ENCODE results near the gene VAC14. TPM values are rescaled to one million over a fixed set of nuclear protein-coding genes. Genes with fewer than 3 reads are reported as not detected.

The VAC14 gene
- polyA plus RNA-seq, 1 donor, result 40.3 TPM

DNA sequence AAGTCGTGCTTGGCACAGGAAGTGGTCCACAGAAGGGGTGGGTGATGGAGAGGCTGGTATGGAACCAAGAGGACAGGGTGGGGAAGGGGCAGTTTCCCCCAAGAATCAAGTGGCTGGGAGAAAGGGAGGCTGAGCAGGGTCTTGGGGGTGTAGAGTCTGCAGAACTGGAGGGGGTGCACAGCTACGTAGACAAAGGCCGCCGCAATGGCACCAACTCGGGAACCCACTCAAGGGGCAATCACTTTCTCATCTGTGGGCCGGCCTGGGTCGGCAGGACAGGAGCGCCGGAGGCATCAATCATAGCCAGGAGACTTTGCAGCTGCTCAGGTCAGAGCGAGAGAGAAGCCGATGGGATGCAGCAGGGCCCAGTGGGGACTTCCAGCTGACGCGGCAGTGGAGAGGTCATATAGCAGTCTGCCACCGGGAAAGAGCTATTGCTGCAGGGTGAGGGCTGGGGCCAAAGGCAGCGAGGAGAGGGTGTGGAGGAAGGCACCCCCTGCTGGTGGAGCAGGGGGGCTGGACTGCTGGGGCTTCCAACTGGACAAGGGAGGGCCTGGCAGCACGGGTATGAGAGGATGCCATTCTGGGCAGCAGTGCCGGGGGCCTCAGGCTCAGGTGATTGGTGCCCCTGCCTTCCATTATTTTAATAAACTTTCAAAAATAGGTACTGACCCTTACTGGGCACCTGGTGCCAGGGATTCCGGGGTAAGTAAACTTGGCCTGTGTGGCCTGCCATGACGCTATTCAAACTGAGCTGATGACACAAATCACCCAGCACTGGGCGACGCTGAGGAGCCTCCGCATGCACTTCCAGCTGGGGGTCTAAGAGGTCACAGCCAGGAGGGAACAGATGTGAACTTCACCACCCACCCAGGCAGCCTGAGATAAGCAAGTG lies 62.6 kb downstream of the VAC14 start:
- peaks cover 12% of the 10 kb centered on the region for H3K4me1 ChIP-seq (ENCODE audit: control insufficient read depth, insufficient read depth, low read length)
- H3K4me3 ChIP-seq (ENCODE audit: low read length), result no peak overlapping the region
- no peak for DNase-seq
- peak overlapping the region; percentile 59 for H3K27ac ChIP-seq (ENCODE audit: low read length)
- 40% methylated on average over 1 of the region's 22 CpGs for WGBS (ENCODE audit: insufficient coverage, low lambda C conversion rate)
- peaks cover 23% of the 10 kb centered on the region for H3K36me3 ChIP-seq (ENCODE audit: control insufficient read depth, insufficient read depth, low read length)
- H3K27me3 ChIP-seq (ENCODE audit: control insufficient read depth, insufficient read depth, low read length), result no peaks in the 10 kb centered on the region
- no peaks in the 10 kb centered on the region for H3K9me3 ChIP-seq (ENCODE audit: control insufficient read depth, low read depth, low read length)

DNA sequence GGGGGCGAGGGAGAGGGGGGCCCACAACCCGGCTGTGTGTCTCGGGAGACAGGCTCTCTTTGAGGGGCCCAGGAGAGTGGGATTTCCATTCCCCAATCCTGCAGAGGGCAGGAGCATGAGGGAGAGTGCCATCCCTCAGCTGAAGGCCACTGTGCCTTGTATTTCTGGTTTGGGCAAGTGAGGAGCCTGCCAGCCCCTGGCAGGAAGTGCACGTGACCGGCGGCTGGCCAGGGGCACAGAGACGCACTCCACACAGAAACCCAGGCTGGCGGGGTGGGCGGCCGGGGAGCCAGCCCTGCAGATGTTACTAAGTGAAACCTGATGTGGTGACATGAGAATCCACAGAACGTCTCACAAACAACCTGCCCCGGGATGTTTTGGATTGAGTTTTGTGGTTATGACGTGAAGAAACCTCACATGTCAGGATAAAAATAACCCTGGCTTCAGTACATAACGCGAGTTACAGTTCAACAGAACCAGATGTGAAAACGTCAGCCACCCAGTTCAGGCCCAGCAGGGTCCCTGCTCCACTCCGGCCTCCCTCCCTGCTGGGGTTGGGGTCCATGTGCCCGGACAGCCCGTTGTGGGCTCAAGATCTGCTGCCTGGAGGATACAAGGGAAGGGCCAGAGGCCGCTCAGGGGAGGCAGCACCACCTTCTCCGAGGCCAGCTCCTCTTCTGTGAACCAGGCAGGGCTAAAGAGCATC lies 63.4 kb downstream of the VAC14 start:
- no peaks in the 10 kb centered on the region for H3K27me3 ChIP-seq (ENCODE audit: control insufficient read depth, insufficient read depth, low read length)
- H3K4me1 ChIP-seq (ENCODE audit: control insufficient read depth, insufficient read depth, low read length), result peaks cover 12% of the 10 kb centered on the region
- H3K36me3 ChIP-seq (ENCODE audit: control insufficient read depth, insufficient read depth, low read length), result peaks cover 19% of the 10 kb centered on the region
- no peak overlapping the region for H3K4me3 ChIP-seq (ENCODE audit: low read length)
- DNase-seq, result peak in 1 of 2 donors; percentile 44
- peak overlapping the region; percentile 59 for H3K27ac ChIP-seq (ENCODE audit: low read length)
- no peaks in the 10 kb centered on the region for H3K9me3 ChIP-seq (ENCODE audit: control insufficient read depth, low read depth, low read length)
- no CpG with 5 or more reads among the region's 21 CpGs for WGBS (ENCODE audit: insufficient coverage, low lambda C conversion rate)

- WGBS (ENCODE audit: insufficient coverage, low lambda C conversion rate), result no CpG with 5 or more reads among the region's 18 CpGs
- Histone ChIP-seq H3K27me3 (ENCODE audit: control insufficient read depth, insufficient read depth, low read length) (no peaks in the 10 kb centered on the region), H3K9me3 (ENCODE audit: control insufficient read depth, low read depth, low read length) (no peaks in the 10 kb centered on the region), H3K27ac (ENCODE audit: low read length) (peak overlapping the region; percentile 59), H3K4me3 (ENCODE audit: low read length) (no peak overlapping the region), H3K4me1 (ENCODE audit: control insufficient read depth, insufficient read depth, low read length) (peaks cover 12% of the 10 kb centered on the region), H3K36me3 (ENCODE audit: control insufficient read depth, insufficient read depth, low read length) (peaks cover 17% of the 10 kb centered on the region)
- DNase-seq, result no peak
These were observed 64.2 kb downstream of the VAC14 start for GRCh38 chr16:70736465-70737376.

GRCh38 chr16:70735141-70735979 lies 65.6 kb downstream of the VAC14 start:
- Histone ChIP-seq H3K36me3 (ENCODE audit: control insufficient read depth, insufficient read depth, low read length) (peaks cover 24% of the 10 kb centered on the region), H3K4me3 (ENCODE audit: low read length) (no peak overlapping the region), H3K27ac (ENCODE audit: low read length) (no peak overlapping the region), H3K27me3 (ENCODE audit: control insufficient read depth, insufficient read depth, low read length) (no peaks in the 10 kb centered on the region), H3K9me3 (ENCODE audit: control insufficient read depth, low read depth, low read length) (no peaks in the 10 kb centered on the region), H3K4me1 (ENCODE audit: control insufficient read depth, insufficient read depth, low read length) (peaks cover 12% of the 10 kb centered on the region)
- no CpG with 5 or more reads among the region's 13 CpGs for WGBS (ENCODE audit: insufficient coverage, low lambda C conversion rate)
- DNase-seq, result no peak

DNA sequence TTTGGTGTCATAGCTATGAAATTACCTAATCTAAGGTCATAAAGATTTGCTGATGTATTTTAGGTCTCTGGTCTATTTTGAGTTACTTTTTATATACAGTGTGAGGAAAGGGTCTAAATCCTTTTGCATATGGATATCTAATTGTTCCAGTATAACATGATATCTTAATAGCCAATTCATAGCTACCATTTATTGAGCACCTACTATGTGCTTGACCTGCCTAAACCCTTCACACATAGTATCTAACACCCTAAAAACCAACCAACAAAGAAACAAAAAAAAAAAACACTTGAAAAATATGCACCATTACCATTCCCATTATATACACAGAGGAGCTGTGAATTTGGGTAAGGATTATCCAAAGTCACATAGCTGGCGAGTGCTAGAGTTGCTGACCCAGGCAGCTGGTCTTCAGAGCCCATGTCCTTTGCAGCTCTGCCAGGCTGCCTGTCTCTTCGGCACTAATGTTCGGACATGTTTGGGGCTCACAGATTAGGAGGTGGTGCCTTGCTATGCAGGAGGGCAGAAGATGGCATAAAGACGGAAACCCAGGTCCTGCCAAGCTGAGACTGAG lies 66.3 kb downstream of the VAC14 start:
- no peaks in the 10 kb centered on the region for H3K27me3 ChIP-seq (ENCODE audit: control insufficient read depth, insufficient read depth, low read length)
- no CpG with 5 or more reads among the region's 4 CpGs for WGBS (ENCODE audit: insufficient coverage, low lambda C conversion rate)
- no peak overlapping the region for H3K27ac ChIP-seq (ENCODE audit: low read length)
- no peak for DNase-seq
- H3K9me3 ChIP-seq (ENCODE audit: control insufficient read depth, low read depth, low read length), result no peaks in the 10 kb centered on the region
- peaks cover 12% of the 10 kb centered on the region for H3K4me1 ChIP-seq (ENCODE audit: control insufficient read depth, insufficient read depth, low read length)
- no peak overlapping the region for H3K4me3 ChIP-seq (ENCODE audit: low read length)
- H3K36me3 ChIP-seq (ENCODE audit: control insufficient read depth, insufficient read depth, low read length), result peaks cover 27% of the 10 kb centered on the region

GRCh38 chr16:70730944-70731343 lies 70.0 kb downstream of the VAC14 start:
- Histone ChIP-seq H3K27ac (ENCODE audit: low read length) (no peak overlapping the region), H3K27me3 (ENCODE audit: control insufficient read depth, insufficient read depth, low read length) (no peaks in the 10 kb centered on the region), H3K4me3 (ENCODE audit: low read length) (no peak overlapping the region), H3K9me3 (ENCODE audit: control insufficient read depth, low read depth, low read length) (no peaks in the 10 kb centered on the region), H3K36me3 (ENCODE audit: control insufficient read depth, insufficient read depth, low read length) (peaks cover 39% of the 10 kb centered on the region), H3K4me1 (ENCODE audit: control insufficient read depth, insufficient read depth, low read length) (peaks cover 6% of the 10 kb centered on the region)
- no peak for DNase-seq
- no CpG with 5 or more reads among the region's 3 CpGs for WGBS (ENCODE audit: insufficient coverage, low lambda C conversion rate)

- H3K27ac ChIP-seq (ENCODE audit: low read length), result no peak overlapping the region
- no peak for DNase-seq
- no peaks in the 10 kb centered on the region for H3K9me3 ChIP-seq (ENCODE audit: control insufficient read depth, low read depth, low read length)
- no peak overlapping the region for H3K4me3 ChIP-seq (ENCODE audit: low read length)
- no peaks in the 10 kb centered on the region for H3K27me3 ChIP-seq (ENCODE audit: control insufficient read depth, insufficient read depth, low read length)
- H3K36me3 ChIP-seq (ENCODE audit: control insufficient read depth, insufficient read depth, low read length), result peaks cover 39% of the 10 kb centered on the region
- H3K4me1 ChIP-seq (ENCODE audit: control insufficient read depth, insufficient read depth, low read length), result peaks cover 15% of the 10 kb centered on the region
- no CpG with 5 or more reads among the region's 7 CpGs for WGBS (ENCODE audit: insufficient coverage, low lambda C conversion rate)
These were observed 70.9 kb downstream of the VAC14 start for GRCh38 chr16:70730031-70730430.

DNA sequence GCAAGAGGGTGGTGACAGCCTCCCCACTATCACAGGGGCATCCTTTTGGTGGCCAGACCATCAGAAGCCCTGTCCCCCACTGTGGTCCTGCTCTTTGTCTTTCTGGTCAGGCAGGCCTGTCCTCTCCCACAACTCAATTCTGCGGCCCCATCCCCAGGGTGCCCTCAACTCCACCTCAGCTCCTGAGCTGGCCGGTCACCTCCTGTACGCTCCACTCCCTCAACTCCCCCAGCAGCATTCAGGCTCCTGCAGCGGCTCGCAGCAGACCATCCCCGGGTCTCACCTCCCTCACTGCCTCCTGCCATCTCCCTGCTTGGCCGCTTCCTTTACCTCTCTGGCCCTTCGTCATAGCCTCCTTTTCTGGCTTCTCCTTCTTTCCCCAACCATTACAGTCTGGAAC lies 71.7 kb downstream of the VAC14 start:
- peaks cover 23% of the 10 kb centered on the region for H3K4me1 ChIP-seq (ENCODE audit: control insufficient read depth, insufficient read depth, low read length)
- 100% methylated on average over 4 of the region's 8 CpGs for WGBS (ENCODE audit: insufficient coverage, low lambda C conversion rate)
- no peaks in the 10 kb centered on the region for H3K27me3 ChIP-seq (ENCODE audit: control insufficient read depth, insufficient read depth, low read length)
- H3K36me3 ChIP-seq (ENCODE audit: control insufficient read depth, insufficient read depth, low read length), result peaks cover 36% of the 10 kb centered on the region
- no peak for DNase-seq
- H3K4me3 ChIP-seq (ENCODE audit: low read length), result no peak overlapping the region
- no peaks in the 10 kb centered on the region for H3K9me3 ChIP-seq (ENCODE audit: control insufficient read depth, low read depth, low read length)
- no peak overlapping the region for H3K27ac ChIP-seq (ENCODE audit: low read length)

GRCh38 chr16:70728150-70728549 lies 72.8 kb downstream of the VAC14 start:
- no CpG with 5 or more reads among the region's 9 CpGs for WGBS (ENCODE audit: insufficient coverage, low lambda C conversion rate)
- peaks cover 36% of the 10 kb centered on the region for H3K36me3 ChIP-seq (ENCODE audit: control insufficient read depth, insufficient read depth, low read length)
- H3K27me3 ChIP-seq (ENCODE audit: control insufficient read depth, insufficient read depth, low read length), result no peaks in the 10 kb centered on the region
- DNase-seq, result no peak
- peaks cover 23% of the 10 kb centered on the region for H3K4me1 ChIP-seq (ENCODE audit: control insufficient read depth, insufficient read depth, low read length)
- no peak overlapping the region for H3K27ac ChIP-seq (ENCODE audit: low read length)
- no peaks in the 10 kb centered on the region for H3K9me3 ChIP-seq (ENCODE audit: control insufficient read depth, low read depth, low read length)
- H3K4me3 ChIP-seq (ENCODE audit: low read length), result no peak overlapping the region
